Subcutaneous abdominal adipose tissue (tissue), 5 donors: ENCODE data around the gene TTLL5.

Experiments
- H3K27ac ChIP-seq: one replicate; pipeline ENCODE4 v1.7.0; 2013; ENCODE audit warnings: low read depth, mild to moderate bottlenecking, inconsistent platforms, low read length, moderate library complexity
- H3K27me3 ChIP-seq, 5 donors: one replicate each; pipeline ENCODE4 v1.7.0; 2013; ENCODE audit warnings: low read length in 5 of 5, inconsistent platforms in 1 of 5; ENCODE audit not compliant: control insufficient read depth in 5 of 5, insufficient read depth in 4 of 5
- H3K36me3 ChIP-seq, 5 donors: one replicate each; pipeline ENCODE4 v1.7.0; 2013; ENCODE audit warnings: low read length in 5 of 5; ENCODE audit not compliant: control insufficient read depth in 5 of 5, insufficient read depth in 5 of 5
- H3K4me1 ChIP-seq, 5 donors: one replicate each; pipeline ENCODE4 v1.7.0; 2013; ENCODE audit warnings: low read length in 5 of 5, mild to moderate bottlenecking in 3 of 5, moderate library complexity in 1 of 5; ENCODE audit not compliant: control insufficient read depth in 5 of 5, insufficient read depth in 5 of 5
- H3K4me3 ChIP-seq, 5 donors: one replicate each; pipeline ENCODE4 v1.7.0; 2013; ENCODE audit warnings: low read length in 5 of 5, low read depth in 1 of 5
- H3K9ac ChIP-seq, 5 donors: one replicate each; pipeline ENCODE4 v1.7.0; 2013; ENCODE audit warnings: low read length in 5 of 5, mild to moderate bottlenecking in 4 of 5, moderate library complexity in 3 of 5
- H3K9me3 ChIP-seq, 5 donors: one replicate each; pipeline ENCODE4 v1.7.0; 2013; ENCODE audit warnings: low read length in 5 of 5; ENCODE audit not compliant: control insufficient read depth in 5 of 5
- donor health status: healthy.
- donor health status: healthy.
- donor health status: healthy.
- donor health status: healthy.
- donor health status: healthy.

TTLL5 gene

DNA sequence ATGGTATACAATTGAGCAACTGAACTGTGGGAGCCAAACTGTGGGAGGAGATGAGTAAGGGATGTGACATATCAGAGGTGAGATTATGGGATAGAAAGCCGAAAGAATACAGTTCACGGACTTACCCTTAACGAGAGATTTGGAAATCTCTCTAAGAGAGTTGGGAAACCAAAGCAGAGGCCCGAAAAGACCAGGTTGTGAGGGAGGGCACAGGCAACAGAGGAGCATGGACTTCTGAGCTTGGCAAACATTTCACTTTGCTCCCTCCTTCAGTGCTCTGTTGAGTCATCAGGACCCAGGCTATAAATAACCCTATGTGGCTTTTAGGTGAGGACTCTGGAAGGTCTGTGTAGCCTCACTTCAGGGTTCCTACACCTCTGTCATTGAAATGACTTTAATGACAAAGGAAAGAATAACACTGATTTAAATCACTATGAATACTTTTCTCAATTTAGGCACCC is 200.1 kb downstream of the TTLL5 start:
- Histone ChIP-seq H3K9me3 (no peaks in the 10 kb centered on the region), H3K4me3 (no peak overlapping the region), H3K27me3 (no peaks in the 10 kb centered on the region), H3K36me3 (no peaks in the 10 kb centered on the region), H3K4me1 (peaks cover 0 to 7% (median 0%) of the 10 kb centered on the region in 5 donors), H3K9ac (no peak overlapping the region), H3K27ac (no peak overlapping the region)

DNA sequence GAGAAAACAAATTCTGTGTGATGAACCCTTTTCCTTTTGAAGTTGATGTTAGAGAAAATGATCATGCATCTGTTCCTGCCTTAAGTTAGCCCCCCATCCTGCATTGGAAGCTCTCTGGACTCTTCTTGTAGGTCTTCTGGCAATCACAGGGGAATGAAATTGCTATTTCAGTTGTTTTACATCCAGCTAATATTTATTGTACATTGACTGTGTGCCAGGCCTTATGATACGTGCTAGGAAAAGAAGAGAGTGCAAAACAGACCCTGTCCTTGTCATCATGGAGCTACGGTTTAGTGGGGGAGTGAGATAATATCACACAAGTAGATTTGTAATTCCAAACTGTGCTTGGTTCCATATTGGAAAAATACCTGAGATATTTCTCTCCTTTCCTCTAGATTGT is 202.2 kb downstream of the TTLL5 start:
- peaks cover 0 to 18% (median 5%) of the 10 kb centered on the region in 5 donors for H3K4me1 ChIP-seq
- no peak overlapping the region for H3K9ac ChIP-seq
- H3K27ac ChIP-seq = no peak overlapping the region
- no peak overlapping the region for H3K4me3 ChIP-seq
- H3K36me3 ChIP-seq = no peaks in the 10 kb centered on the region
- no peaks in the 10 kb centered on the region for H3K27me3 ChIP-seq
- no peaks in the 10 kb centered on the region for H3K9me3 ChIP-seq

DNA sequence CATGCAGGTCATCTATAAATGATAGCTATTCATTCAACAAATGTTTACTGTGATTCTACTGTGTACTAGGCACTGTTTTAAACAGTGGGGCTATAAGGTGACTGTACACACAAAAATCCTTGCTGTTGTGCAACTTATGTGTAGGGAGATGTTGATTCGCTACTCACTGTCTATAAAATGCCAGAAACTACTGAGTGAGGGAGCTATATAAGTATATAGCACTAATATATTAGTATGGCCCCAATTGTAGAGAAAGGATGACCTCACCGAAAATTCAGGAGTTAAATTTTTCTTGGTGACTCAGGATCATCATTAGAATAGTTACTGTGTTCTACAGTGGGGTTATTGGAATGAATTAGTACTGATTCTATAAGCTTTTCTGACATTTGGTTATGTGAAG is 203.3 kb downstream of the TTLL5 start:
- Histone ChIP-seq H3K27ac (no peak overlapping the region), H3K36me3 (no peaks in the 10 kb centered on the region), H3K27me3 (no peaks in the 10 kb centered on the region)

GRCh38 chr14:75865531-75865930 is 204.5 kb downstream of the TTLL5 start:
- H3K27ac ChIP-seq = no peak overlapping the region
- H3K27me3 ChIP-seq = no peaks in the 10 kb centered on the region
- no peaks in the 10 kb centered on the region for H3K36me3 ChIP-seq
- H3K9ac ChIP-seq = no peak overlapping the region
- no peaks in the 10 kb centered on the region for H3K9me3 ChIP-seq
- H3K4me3 ChIP-seq = no peak overlapping the region
- peaks cover 4 to 26% (median 11%) of the 10 kb centered on the region in 5 donors for H3K4me1 ChIP-seq

More for the DNA sequence above, 203.3 kb downstream of the TTLL5 start:
- H3K9ac ChIP-seq = no peak overlapping the region
- no peaks in the 10 kb centered on the region for H3K9me3 ChIP-seq
- peaks cover 4 to 29% (median 11%) of the 10 kb centered on the region in 5 donors for H3K4me1 ChIP-seq
- no peak overlapping the region for H3K4me3 ChIP-seq

DNA sequence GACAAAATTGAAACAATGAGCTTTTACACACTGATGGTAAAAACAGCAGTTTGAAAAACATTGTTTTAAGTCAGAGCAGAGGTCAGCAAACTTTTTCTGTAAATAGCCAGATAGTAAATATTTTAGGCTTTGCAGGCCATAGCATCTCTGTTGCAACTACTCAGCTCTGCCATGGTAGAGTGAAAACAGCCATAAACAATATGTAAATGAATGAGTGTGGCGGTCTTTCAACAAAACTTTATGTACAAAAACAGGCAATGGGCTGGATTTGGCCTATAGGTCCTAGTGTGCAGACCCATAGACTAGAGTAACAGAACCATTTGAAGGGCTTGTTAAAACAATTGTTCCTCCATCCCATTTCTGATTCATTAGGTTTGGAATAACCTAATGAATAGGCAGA is 205.9 kb downstream of the TTLL5 start:
- H3K9me3 ChIP-seq = no peaks in the 10 kb centered on the region
- peaks cover 0 to 2% (median 0%) of the 10 kb centered on the region in 5 donors for H3K36me3 ChIP-seq
- H3K4me3 ChIP-seq = no peak overlapping the region
- H3K27me3 ChIP-seq = no peaks in the 10 kb centered on the region
- H3K27ac ChIP-seq = no peak overlapping the region
- peaks cover 4 to 35% (median 11%) of the 10 kb centered on the region in 5 donors for H3K4me1 ChIP-seq
- H3K9ac ChIP-seq = no peak overlapping the region

DNA sequence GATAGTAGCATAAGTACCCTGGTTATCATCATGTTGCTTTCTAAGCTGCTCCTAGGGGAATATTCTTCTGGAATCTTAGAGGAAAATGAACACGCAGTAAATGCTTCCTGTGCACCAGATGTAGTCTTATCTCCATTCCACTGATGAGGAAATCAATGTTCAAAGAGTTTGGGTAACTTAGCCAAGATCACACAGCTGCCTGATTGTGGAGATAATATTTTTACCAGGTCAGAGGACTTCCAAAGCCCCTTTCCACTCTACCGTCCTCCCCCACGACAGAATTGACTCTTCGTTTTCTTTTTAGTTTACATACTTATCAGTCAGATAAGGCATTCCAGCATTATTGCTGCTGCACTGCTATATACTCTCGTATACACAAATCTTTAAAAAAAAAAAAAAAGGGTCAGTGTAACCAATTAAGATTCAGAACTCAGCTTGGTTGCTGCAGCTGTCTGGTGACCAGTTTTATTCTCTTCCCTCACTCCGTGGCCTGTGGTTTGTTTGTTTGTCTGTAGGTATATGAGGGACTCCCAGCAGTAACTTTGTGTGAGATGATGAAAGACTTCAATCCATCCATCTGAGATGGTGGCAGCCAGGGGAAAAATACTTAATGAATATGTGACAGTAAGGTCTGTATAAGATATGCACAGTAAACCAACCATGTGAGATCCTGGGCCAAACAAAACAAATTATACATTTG is 210.3 kb downstream of the TTLL5 start:
- Histone ChIP-seq H3K4me3 (no peak overlapping the region), H3K27me3 (no peaks in the 10 kb centered on the region), H3K27ac (no peak overlapping the region), H3K9me3 (no peaks in the 10 kb centered on the region), H3K4me1 (peaks cover 4 to 33% (median 11%) of the 10 kb centered on the region in 5 donors), H3K9ac (no peak overlapping the region), H3K36me3 (peaks cover 0 to 2% (median 0%) of the 10 kb centered on the region in 5 donors)

DNA sequence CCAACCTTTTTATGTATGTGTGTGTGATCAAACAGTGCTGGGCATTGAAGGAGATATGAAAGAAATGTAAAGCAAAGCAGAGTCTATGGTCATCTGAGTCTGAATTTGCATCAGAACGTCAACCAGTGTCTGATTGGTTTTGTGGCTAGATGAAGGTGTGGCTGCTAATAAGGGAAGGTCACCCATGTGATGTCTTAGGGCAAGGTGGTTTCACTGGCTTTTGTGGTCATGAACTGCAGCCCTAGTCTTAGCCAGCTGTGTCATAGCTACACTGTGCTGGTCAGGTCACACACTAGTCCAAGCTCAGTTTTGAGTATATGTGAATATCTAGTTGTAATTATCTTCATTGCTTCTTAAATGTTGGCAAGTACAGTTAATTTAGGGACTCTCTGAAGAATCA is 214.9 kb downstream of the TTLL5 start:
- H3K36me3 ChIP-seq = peaks cover 0 to 2% (median 0%) of the 10 kb centered on the region in 5 donors
- no peaks in the 10 kb centered on the region for H3K9me3 ChIP-seq
- H3K27ac ChIP-seq = no peak overlapping the region
- H3K27me3 ChIP-seq = no peaks in the 10 kb centered on the region
- no peak overlapping the region for H3K4me3 ChIP-seq
- no peak overlapping the region for H3K9ac ChIP-seq
- peaks cover 0 to 11% (median 0%) of the 10 kb centered on the region in 5 donors for H3K4me1 ChIP-seq

DNA sequence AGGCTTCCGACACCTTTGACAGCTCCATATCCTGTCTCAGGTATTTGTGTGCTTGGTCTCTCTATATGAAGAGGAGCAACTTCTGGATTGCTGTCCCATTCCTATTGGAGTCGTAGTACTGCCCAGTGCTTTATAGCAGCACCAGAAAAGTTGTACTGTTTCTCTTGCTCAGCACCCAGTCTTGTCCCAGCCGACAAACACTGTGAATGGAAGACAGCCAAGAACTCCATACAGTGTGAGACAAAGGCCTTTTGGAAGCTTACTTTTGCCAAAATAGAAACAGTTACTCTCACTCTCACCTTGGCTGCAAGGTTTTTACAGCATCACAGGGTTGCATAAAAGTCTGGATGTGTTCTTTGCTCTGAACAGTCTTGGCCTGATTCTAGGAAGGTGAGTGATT is 215.5 kb downstream of the TTLL5 start:
- Histone ChIP-seq H3K27me3 (no peaks in the 10 kb centered on the region), H3K4me1 (peaks cover 0 to 5% (median 0%) of the 10 kb centered on the region in 5 donors), H3K4me3 (no peak overlapping the region), H3K9me3 (no peaks in the 10 kb centered on the region), H3K9ac (no peak overlapping the region), H3K36me3 (peaks cover 0 to under 1% (median 0%) of the 10 kb centered on the region in 5 donors), H3K27ac (no peak overlapping the region)

- no peak overlapping the region for H3K27ac ChIP-seq
- no peak overlapping the region for H3K9ac ChIP-seq
- H3K4me3 ChIP-seq = no peak overlapping the region
- no peaks in the 10 kb centered on the region for H3K36me3 ChIP-seq
- H3K4me1 ChIP-seq = no peaks in the 10 kb centered on the region
- H3K27me3 ChIP-seq = no peaks in the 10 kb centered on the region
- H3K9me3 ChIP-seq = no peaks in the 10 kb centered on the region
These were observed 216.2 kb downstream of the TTLL5 start for GRCh38 chr14:75877292-75877691.

GRCh38 chr14:75877884-75878283 is 216.8 kb downstream of the TTLL5 start:
- no peak overlapping the region for H3K9ac ChIP-seq
- H3K27me3 ChIP-seq = no peaks in the 10 kb centered on the region
- no peak overlapping the region for H3K27ac ChIP-seq

More at GRCh38 chr14:75877884-75878283, 216.8 kb downstream of the TTLL5 start:
- Histone ChIP-seq H3K4me3 (no peak overlapping the region), H3K9me3 (no peaks in the 10 kb centered on the region), H3K36me3 (no peaks in the 10 kb centered on the region), H3K4me1 (no peaks in the 10 kb centered on the region)
